ENCODE data around the gene TBC1D5. TPM values are rescaled to one million over a fixed set of nuclear protein-coding genes. Genes with fewer than 3 reads are reported as not detected.

TBC1D5 gene
- total RNA-seq, 2 donors from 2014 or later, result 46.8 to 71.1 TPM

DNA sequence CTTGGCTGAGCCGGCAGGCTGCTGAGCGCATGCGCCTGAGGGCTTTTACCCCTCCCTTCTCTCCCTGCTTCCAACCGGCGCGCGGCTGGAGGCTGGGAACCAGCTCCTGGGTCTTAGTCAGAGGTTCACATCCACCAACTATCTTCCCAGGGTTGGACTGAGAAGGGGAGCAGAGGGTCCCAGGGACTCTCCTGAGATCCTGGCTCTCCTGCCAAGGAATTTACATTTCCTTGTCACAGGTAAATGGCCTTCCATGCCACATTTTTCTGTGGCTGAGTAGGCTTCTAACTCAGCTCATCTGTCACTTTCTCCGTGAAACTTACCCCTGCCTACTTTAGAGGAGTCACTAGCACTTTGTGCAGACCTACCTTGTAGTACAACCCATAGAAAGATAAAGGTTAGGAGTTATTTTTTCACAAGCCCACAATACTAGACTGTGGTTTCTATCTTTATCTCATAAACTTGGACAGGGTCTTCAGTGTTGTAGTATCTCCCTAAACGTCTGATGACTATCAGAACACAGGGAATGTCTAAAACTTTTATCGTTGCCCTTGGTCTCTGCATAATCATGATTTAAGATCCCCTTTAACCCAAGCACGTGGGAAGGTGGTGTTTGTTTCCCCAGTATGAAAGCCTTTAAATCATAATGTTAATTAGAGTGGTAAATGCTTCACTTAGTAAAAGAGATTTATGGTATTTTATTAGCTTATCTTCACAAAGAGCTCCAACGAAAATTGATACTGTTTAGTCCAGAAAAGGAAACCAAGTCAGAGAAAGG is 638 bp upstream of the TBC1D5 start:
- no peak for TF ChIP-seq POLR2A (IDR thresholded peaks at IDR 0.05)
- TF ChIP-seq, protein P1, sequence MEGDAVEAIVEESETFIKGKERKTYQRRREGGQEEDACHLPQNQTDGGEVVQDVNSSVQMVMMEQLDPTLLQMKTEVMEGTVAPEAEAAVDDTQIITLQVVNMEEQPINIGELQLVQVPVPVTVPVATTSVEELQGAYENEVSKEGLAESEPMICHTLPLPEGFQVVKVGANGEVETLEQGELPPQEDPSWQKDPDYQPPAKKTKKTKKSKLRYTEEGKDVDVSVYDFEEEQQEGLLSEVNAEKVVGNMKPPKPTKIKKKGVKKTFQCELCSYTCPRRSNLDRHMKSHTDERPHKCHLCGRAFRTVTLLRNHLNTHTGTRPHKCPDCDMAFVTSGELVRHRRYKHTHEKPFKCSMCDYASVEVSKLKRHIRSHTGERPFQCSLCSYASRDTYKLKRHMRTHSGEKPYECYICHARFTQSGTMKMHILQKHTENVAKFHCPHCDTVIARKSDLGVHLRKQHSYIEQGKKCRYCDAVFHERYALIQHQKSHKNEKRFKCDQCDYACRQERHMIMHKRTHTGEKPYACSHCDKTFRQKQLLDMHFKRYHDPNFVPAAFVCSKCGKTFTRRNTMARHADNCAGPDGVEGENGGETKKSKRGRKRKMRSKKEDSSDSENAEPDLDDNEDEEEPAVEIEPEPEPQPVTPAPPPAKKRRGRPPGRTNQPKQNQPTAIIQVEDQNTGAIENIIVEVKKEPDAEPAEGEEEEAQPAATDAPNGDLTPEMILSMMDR (IDR thresholded peaks at IDR 0.05), result no peak
- H3K27ac ChIP-seq, result peak overlapping the region; percentile 98 to 100 (median 98)
- ATAC-seq (peak; percentile 5), DNase-seq (no peak)
- H3K27me3 ChIP-seq, result no peaks in the 10 kb centered on the region
- H3K36me3 ChIP-seq (replicated peaks in 1 of 2; ENCODE audit: insufficient read depth in 1 of 2, low read depth in 2 of 2), result no peaks in the 10 kb centered on the region
- no peaks in the 10 kb centered on the region for H3K9me3 ChIP-seq
- WGBS, 2 donors, result 0 to 2% methylated on average over 11 to 12 of the region's 12 CpGs
- intact Hi-C loops (cut with DNase I), result no loop called here
- peaks cover 36% of the 10 kb centered on the region for H3K4me1 ChIP-seq
- H3K4me3 ChIP-seq, result no peak overlapping the region

DNA sequence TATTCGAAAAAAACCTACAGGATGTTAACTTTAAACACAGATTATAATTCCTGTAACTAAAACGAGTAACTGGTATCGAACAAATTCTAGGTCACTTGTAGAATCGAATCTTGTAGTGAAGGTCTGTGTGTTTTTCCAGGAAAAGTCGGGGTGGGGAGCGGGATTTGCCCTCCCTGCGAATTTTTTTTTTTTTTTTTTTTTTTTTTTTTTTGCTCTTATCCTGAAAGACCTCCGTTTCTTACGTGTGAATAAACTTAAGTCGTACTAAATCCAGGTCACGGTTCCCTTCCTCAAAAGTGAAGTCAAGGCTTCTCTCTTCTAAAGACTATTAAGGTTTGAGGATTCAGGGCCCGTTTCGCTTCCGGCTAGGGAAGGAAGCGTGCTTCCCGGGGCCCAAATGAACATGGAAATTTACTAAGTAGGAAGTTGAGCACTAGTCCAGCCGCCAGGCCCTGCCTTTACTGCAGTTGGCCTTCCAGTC is 770 bp downstream of the TBC1D5 start:
- Histone ChIP-seq H3K36me3 (replicated peaks in 1 of 2; ENCODE audit: insufficient read depth in 1 of 2, low read depth in 2 of 2) (no peaks in the 10 kb centered on the region), H3K4me1 (peaks cover 36% of the 10 kb centered on the region), H3K27me3 (no peaks in the 10 kb centered on the region), H3K27ac (peak overlapping the region; percentile 98 to 100 (median 98)), H3K9me3 (no peaks in the 10 kb centered on the region), H3K4me3 (peak overlapping the region; percentile 61 to 71)
- peak in 1 of 4 donors; percentile 79 for DNase-seq
- intact Hi-C loops (cut with DNase I), result no loop called here
- ATAC-seq, result no peak
- no peak for TF ChIP-seq POLR2A (IDR thresholded peaks at IDR 0.05)
- TF ChIP-seq, protein P1 (IDR thresholded peaks at IDR 0.05), result no peak
- WGBS, 2 donors, result 0 to 1% methylated on average over 16 to 17 of the region's 17 CpGs

DNA sequence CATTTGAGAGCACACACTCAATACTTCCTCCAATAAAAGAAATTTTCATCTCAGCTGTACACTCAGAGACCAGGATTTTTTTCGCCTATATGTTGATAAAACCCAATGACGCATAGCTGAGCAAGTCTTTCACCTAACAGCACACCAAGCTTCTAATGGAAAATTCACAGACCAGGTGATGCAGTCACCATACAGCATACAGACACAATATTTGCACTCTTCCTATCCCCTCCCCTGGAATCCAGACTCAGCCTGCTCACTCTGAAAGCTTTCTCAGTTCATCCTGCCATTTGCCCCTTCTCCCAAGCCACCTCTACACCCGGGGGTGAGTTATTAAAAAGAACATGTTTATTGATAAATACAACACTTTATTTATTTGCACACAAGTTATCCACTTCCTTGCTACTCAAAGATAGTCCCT is 1.7 kb downstream of the TBC1D5 start:
- no peaks in the 10 kb centered on the region for H3K27me3 ChIP-seq
- peaks cover 36% of the 10 kb centered on the region for H3K4me1 ChIP-seq
- no peaks in the 10 kb centered on the region for H3K9me3 ChIP-seq
- no peak for ATAC-seq
- 15% methylated on average over 3 of the region's 3 CpGs for WGBS, 2 donors
- DNase-seq, result peak in 1 of 4 donors; percentile 28
- intact Hi-C loops (cut with DNase I), result no loop called here
- peak overlapping the region; percentile 35 to 100 (median 98) for H3K27ac ChIP-seq
- H3K4me3 ChIP-seq, result no peak overlapping the region
- H3K36me3 ChIP-seq (replicated peaks in 1 of 2; ENCODE audit: insufficient read depth in 1 of 2, low read depth in 2 of 2), result no peaks in the 10 kb centered on the region
- peak in 1 of 3 donors; percentile 49 for TF ChIP-seq POLR2A (IDR thresholded peaks at IDR 0.05)
- TF ChIP-seq, protein P1 (IDR thresholded peaks at IDR 0.05), result no peak

DNA sequence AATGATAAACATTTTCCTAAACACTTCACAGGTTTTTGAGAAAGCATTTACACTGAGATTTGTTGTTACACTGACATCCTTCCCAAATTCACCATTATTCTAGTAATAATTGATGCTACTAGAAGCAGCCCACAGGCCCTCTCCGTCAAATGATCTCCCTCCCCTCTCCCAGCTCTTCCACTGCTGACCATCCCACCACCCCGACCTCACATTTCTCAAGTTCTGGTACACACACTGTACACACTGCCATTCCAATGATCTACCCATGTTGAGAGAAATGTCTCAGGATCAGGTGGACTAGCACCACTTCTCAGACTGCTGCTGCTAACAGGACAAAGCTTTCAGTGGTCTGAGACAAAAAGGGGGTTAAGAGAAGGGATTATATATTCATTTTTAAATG is 3.5 kb downstream of the TBC1D5 start:
- TF ChIP-seq, protein P1 (IDR thresholded peaks at IDR 0.05), result no peak
- no peak for TF ChIP-seq POLR2A (IDR thresholded peaks at IDR 0.05)
- 85 to 87% methylated on average over 2 of the region's 2 CpGs for WGBS, 2 donors
- peaks cover 31% of the 10 kb centered on the region for H3K4me1 ChIP-seq
- H3K36me3 ChIP-seq (replicated peaks in 1 of 2; ENCODE audit: insufficient read depth in 1 of 2, low read depth in 2 of 2), result no peaks in the 10 kb centered on the region
- H3K27me3 ChIP-seq, result no peaks in the 10 kb centered on the region
- no peak overlapping the region for H3K4me3 ChIP-seq
- ATAC-seq (no peak), DNase-seq (no peak)
- intact Hi-C loops (cut with DNase I), result no loop called here
- H3K27ac ChIP-seq, result peak overlapping the region in 1 of 4 donors; percentile 100
- no peaks in the 10 kb centered on the region for H3K9me3 ChIP-seq
